Mesothelial cell of epicardium (in vitro differentiated cells): ENCODE results near the gene KCNC4. TPM values are rescaled to one million over a fixed set of nuclear protein-coding genes. Genes with fewer than 3 reads are reported as not detected.

Experiments
- DNase-seq, 2 experiments: peaks; one replicate each; pipeline ENCODE4 v3.0.0; 2021; ENCODE audit warnings: low spot score in 2 of 2; ENCODE audit not compliant: unreplicated experiment in 2 of 2
- H3K27ac Mint-ChIP-seq: 2 replicates; pipeline ENCODE4 v1.8.0; 2021; ENCODE audit warnings: mixed read lengths
- H3K27me3 Mint-ChIP-seq: 2 replicates; pipeline ENCODE4 v1.8.0; 2021; ENCODE audit warnings: low read depth, mixed read lengths
- H3K36me3 Mint-ChIP-seq: 2 replicates; pipeline ENCODE4 v1.8.0; 2021; ENCODE audit warnings: mixed read lengths
- H3K4me1 Mint-ChIP-seq: 2 replicates; pipeline ENCODE4 v1.8.0; 2021; ENCODE audit warnings: mixed read lengths
- H3K4me3 Mint-ChIP-seq: 2 replicates; pipeline ENCODE4 v1.8.0; 2021; ENCODE audit warnings: mild to moderate bottlenecking, moderate library complexity, mixed read lengths
- H3K9me3 Mint-ChIP-seq: 2 replicates; pipeline ENCODE4 v1.8.0; 2021; ENCODE audit warnings: mixed read lengths
- total RNA-seq: library from RNA; stranded (reverse); gene quantifications from 3 replicates; pipeline ENCODE4 v1.2.1, GENCODE V29; 2021
- TF ChIP-seq, protein P1 (sequence below): fragments of 200-600 bp; sonication (generic); IDR thresholded peaks from one replicate; pipeline ENCODE4 v1.5.0; 2021; ENCODE audit warnings: antibody characterized with exemption; ENCODE audit not compliant: unreplicated experiment

The KCNC4 gene
- total RNA-seq, 1 donor from 2014 or later, result 4.5 TPM

DNA sequence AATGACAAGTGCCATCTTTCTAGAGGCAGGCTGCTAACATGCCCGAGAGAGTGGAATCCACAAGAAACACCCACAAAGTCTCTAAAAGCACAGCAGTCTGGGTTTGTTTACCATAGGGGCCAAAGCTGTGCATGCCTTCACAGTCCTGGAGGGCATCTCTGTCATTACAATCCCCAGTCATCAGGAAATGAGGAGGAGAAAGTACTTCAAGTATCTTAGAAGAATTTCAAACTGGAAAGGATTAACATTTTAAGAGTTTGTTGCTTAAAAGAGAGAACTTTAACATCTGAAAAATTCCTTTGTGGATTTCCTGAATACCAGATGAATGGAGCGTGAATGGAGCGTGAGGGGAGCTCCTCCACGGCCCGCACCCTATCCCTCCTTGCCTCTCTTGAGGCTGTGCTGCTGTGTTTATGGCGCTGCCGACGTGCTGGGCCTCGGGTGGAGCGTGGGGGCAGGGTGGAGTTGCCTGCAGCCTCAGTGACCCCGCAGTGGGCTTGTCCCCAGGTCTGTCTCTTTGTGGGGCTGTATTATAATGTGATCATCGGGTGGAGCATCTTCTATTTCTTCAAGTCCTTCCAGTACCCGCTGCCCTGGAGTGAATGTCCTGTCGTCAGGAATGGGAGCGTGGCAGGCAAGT lies 36.5 kb upstream of the KCNC4 start:
- no peaks in the 10 kb centered on the region for H3K9me3 Mint-ChIP-seq
- H3K4me1 Mint-ChIP-seq, result peaks cover 24% of the 10 kb centered on the region
- no peak overlapping the region for H3K27ac Mint-ChIP-seq
- H3K4me3 Mint-ChIP-seq, result no peak overlapping the region
- TF ChIP-seq, protein P1, sequence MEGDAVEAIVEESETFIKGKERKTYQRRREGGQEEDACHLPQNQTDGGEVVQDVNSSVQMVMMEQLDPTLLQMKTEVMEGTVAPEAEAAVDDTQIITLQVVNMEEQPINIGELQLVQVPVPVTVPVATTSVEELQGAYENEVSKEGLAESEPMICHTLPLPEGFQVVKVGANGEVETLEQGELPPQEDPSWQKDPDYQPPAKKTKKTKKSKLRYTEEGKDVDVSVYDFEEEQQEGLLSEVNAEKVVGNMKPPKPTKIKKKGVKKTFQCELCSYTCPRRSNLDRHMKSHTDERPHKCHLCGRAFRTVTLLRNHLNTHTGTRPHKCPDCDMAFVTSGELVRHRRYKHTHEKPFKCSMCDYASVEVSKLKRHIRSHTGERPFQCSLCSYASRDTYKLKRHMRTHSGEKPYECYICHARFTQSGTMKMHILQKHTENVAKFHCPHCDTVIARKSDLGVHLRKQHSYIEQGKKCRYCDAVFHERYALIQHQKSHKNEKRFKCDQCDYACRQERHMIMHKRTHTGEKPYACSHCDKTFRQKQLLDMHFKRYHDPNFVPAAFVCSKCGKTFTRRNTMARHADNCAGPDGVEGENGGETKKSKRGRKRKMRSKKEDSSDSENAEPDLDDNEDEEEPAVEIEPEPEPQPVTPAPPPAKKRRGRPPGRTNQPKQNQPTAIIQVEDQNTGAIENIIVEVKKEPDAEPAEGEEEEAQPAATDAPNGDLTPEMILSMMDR, result no peak
- H3K36me3 Mint-ChIP-seq, result no peaks in the 10 kb centered on the region
- peaks cover 12% of the 10 kb centered on the region for H3K27me3 Mint-ChIP-seq
- DNase-seq, result no peak

DNA sequence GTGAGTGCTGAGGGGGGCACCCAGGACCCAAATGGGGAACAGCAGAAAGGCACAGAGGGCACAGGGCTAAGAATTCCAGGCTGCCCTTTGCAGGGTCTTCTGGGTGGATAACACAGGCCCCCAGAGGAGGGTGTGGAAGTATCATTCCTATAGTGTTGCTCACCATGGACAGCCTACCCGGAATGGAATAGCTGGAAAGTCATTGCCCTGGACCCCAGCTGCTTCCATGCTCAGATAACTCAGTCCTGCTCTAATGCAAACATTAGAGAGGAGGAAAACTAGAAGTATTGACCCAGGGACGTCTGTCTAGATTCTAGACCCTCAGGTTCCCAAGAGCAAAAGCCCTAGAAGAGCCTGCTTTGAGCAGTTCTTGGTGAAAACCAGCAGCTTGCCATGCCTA lies 35.2 kb upstream of the KCNC4 start:
- Mint-ChIP-seq H3K4me1 (peaks cover 24% of the 10 kb centered on the region), H3K27ac (no peak overlapping the region), H3K36me3 (no peaks in the 10 kb centered on the region), H3K9me3 (no peaks in the 10 kb centered on the region), H3K27me3 (peaks cover 4% of the 10 kb centered on the region), H3K4me3 (no peak overlapping the region)
- TF ChIP-seq, protein P1, result no peak
- no peak for DNase-seq

DNA sequence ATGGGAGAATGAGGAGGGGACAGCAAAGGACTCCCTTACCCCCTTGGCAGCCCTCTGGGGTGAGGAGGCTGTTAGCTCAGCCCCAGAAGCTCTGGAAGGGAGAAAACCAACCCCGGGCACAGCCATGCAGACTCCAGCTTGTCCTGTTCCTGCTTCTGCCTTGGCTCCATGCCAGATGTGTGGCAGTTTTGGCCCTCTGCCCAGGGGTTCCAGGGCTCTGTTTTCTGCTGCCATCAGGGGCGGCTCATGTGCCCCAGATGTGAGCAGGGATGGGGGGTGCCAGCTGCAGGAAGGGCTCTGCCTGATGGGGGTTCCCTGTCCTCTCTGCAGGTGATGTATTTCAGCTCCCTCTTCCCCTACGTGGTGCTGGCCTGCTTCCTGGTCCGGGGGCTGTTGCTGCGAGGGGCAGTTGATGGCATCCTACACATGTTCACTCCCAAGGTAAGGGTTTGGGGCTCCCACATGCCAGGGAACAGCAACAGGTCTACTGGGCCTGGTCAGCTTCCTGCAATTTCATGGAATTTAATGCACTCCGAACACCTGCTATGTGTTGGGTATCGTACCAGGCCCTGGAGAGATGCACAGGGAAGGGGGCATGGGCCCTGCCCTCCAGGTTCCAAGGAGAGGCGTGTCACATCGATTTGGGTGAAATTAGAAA lies 33.7 kb upstream of the KCNC4 start:
- Mint-ChIP-seq H3K4me1 (peaks cover 15% of the 10 kb centered on the region), H3K4me3 (no peak overlapping the region), H3K36me3 (no peaks in the 10 kb centered on the region), H3K27ac (no peak overlapping the region), H3K27me3 (no peaks in the 10 kb centered on the region), H3K9me3 (no peaks in the 10 kb centered on the region)
- peak; percentile 45 to 80 for DNase-seq
- TF ChIP-seq, protein P1, result no peak

DNA sequence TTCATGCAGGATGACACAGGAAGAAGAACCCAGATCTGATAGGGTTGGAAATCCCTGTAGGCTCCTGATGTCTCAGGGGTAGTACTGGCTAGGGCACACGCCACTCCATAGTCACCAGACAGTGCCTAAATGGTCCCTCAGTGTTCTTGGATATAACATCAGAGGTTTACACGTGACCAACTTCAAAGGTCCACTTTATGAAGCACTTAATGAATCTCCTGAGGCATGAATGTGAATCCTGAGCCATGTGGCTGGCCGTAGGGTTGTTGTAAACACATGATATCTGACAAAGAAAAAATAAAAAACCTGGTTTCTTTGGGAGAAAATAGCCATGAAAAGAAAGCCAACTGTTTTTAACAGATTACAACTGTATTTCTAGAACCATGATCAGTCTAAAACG lies 32.3 kb upstream of the KCNC4 start:
- TF ChIP-seq, protein P1, result no peak
- H3K4me3 Mint-ChIP-seq, result no peak overlapping the region
- H3K36me3 Mint-ChIP-seq, result no peaks in the 10 kb centered on the region

DNA sequence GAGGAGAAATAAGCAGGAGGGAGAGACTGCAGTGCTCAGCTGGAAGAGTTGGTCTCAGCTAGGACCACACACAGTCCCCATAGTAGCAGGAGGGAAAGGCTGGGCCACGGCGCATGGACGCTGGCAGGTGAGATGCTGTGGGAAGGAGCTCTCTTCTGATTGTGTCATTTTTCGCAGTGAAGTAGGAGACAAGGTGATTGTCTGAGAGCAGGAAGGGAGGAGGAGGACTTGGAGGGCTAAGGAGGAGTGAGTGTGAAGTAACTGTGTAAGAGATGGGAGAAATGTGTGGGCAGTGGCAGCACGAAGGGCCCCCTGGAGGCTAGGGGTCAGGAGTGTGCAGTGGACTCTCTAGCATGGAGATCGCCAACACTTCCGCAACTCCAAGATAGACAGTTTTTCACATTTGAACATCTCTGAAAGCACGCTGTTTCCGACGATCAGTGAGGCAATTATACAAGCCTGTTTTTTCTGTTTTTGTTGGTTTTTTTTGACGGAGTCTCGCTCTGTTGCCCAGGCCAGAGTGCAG lies 26.4 kb upstream of the KCNC4 start:
- no peaks in the 10 kb centered on the region for H3K9me3 Mint-ChIP-seq
- H3K36me3 Mint-ChIP-seq, result no peaks in the 10 kb centered on the region
- no peak overlapping the region for H3K27ac Mint-ChIP-seq
- H3K4me3 Mint-ChIP-seq, result no peak overlapping the region
- no peaks in the 10 kb centered on the region for H3K27me3 Mint-ChIP-seq
- no peak for DNase-seq
- H3K4me1 Mint-ChIP-seq, result peaks cover 36% of the 10 kb centered on the region
- TF ChIP-seq, protein P1, result no peak

More for the DNA sequence above, 32.3 kb upstream of the KCNC4 start:
- Mint-ChIP-seq H3K27ac (no peak overlapping the region), H3K27me3 (no peaks in the 10 kb centered on the region), H3K4me1 (peaks cover 12% of the 10 kb centered on the region), H3K9me3 (no peaks in the 10 kb centered on the region)
- DNase-seq, result no peak
